ENCODE measurements around the gene NKX2-2.

NKX2-2 gene

GRCh38 chr20:21513881-21514540, at the start of gene NKX2-2:
TSS of gene NKX2-2 (minus strand) at chr20:21514064. CDS start at chr20:21513669, 395 bp downstream.
- peaks cover 100% of the 10 kb centered on the region for H3K27me3 Mint-ChIP-seq
- H3K27ac Mint-ChIP-seq: no peak within 1 kb of the TSS
- H3K9me3 Mint-ChIP-seq: no peaks in the 10 kb centered on the region
- peak within 1 kb of the TSS; percentile 76 to 81 for H3K4me3 Mint-ChIP-seq
- DNase-seq: no peak
- ATAC-seq: no peak
- H3K4me1 Mint-ChIP-seq: peaks cover 97% of the 10 kb centered on the region

GRCh38 chr20:21562656-21563055, 48.8 kb upstream of the NKX2-2 start:
- H3K27me3 Mint-ChIP-seq: peaks cover 28% of the 10 kb centered on the region
- peaks cover 4% of the 10 kb centered on the region for H3K4me1 Mint-ChIP-seq
- H3K4me3 Mint-ChIP-seq: no peak overlapping the region
- H3K9me3 Mint-ChIP-seq: no peaks in the 10 kb centered on the region
- DNase-seq (no peak), ATAC-seq (no peak)
- H3K27ac Mint-ChIP-seq: no peak overlapping the region

GRCh38 chr20:21559305-21559704, 45.4 kb upstream of the NKX2-2 start:
- Mint-ChIP-seq H3K4me3 (no peak overlapping the region), H3K27me3 (peaks cover 28% of the 10 kb centered on the region), H3K27ac (no peak overlapping the region), H3K4me1 (peaks cover 19% of the 10 kb centered on the region), H3K9me3 (no peaks in the 10 kb centered on the region)
- DNase-seq (peak in 1 of 2 donors; percentile 40), ATAC-seq (peak; percentile 88)

- Mint-ChIP-seq H3K9me3 (no peaks in the 10 kb centered on the region), H3K27ac (no peak overlapping the region), H3K4me1 (peaks cover 22% of the 10 kb centered on the region), H3K4me3 (no peak overlapping the region), H3K27me3 (peaks cover 15% of the 10 kb centered on the region)
- DNase-seq: no peak
- peak; percentile 70 for ATAC-seq
Measured at GRCh38 chr20:21557241-21558020, 43.6 kb upstream of the NKX2-2 start.

- Mint-ChIP-seq H3K4me1 (peaks cover 22% of the 10 kb centered on the region), H3K27me3 (peaks cover 8% of the 10 kb centered on the region), H3K27ac (peak overlapping the region in 1 of 2 donors; percentile 43), H3K4me3 (no peak overlapping the region), H3K9me3 (no peaks in the 10 kb centered on the region)
- no peak for DNase-seq
- no peak for ATAC-seq
Measured at GRCh38 chr20:21556398-21556797, 42.5 kb upstream of the NKX2-2 start.

- Mint-ChIP-seq H3K9me3 (no peaks in the 10 kb centered on the region), H3K27ac (peak overlapping the region; percentile 59 to 88), H3K4me1 (peaks cover 25% of the 10 kb centered on the region), H3K4me3 (no peak overlapping the region), H3K27me3 (peaks cover 6% of the 10 kb centered on the region)
- ATAC-seq (no peak), DNase-seq (no peak)
Measured at GRCh38 chr20:21555470-21556120, 41.7 kb upstream of the NKX2-2 start.

GRCh38 chr20:21554985-21555384, 41.1 kb upstream of the NKX2-2 start:
- DNase-seq: no peak
- no peak for ATAC-seq
- Mint-ChIP-seq H3K9me3 (no peaks in the 10 kb centered on the region), H3K27ac (no peak overlapping the region), H3K4me3 (no peak overlapping the region), H3K4me1 (peaks cover 31% of the 10 kb centered on the region), H3K27me3 (peaks cover 6% of the 10 kb centered on the region)

- ATAC-seq (no peak), DNase-seq (no peak)
- no peaks in the 10 kb centered on the region for H3K9me3 Mint-ChIP-seq
- H3K27me3 Mint-ChIP-seq: peaks cover 6% of the 10 kb centered on the region
- peaks cover 35% of the 10 kb centered on the region for H3K4me1 Mint-ChIP-seq
- no peak overlapping the region for H3K27ac Mint-ChIP-seq
- no peak overlapping the region for H3K4me3 Mint-ChIP-seq
Measured at GRCh38 chr20:21554376-21554890, 40.6 kb upstream of the NKX2-2 start.

- DNase-seq (no peak), ATAC-seq (no peak)
- Mint-ChIP-seq H3K9me3 (peaks cover 0 to 5% of the 10 kb centered on the region in 2 donors), H3K4me3 (no peak overlapping the region), H3K27me3 (peaks cover 6% of the 10 kb centered on the region), H3K4me1 (peaks cover 59% of the 10 kb centered on the region), H3K27ac (no peak overlapping the region)
Measured at GRCh38 chr20:21550587-21550986, 36.7 kb upstream of the NKX2-2 start.

- Mint-ChIP-seq H3K27ac (peak overlapping the region; percentile 87 to 96), H3K27me3 (no peaks in the 10 kb centered on the region), H3K9me3 (peaks cover 5 to 7% of the 10 kb centered on the region in 2 donors), H3K4me3 (peak overlapping the region; percentile 41 to 56), H3K4me1 (peaks cover 44% of the 10 kb centered on the region)
- ATAC-seq (peak; percentile 93), DNase-seq (peak; percentile 48 to 65)
Measured at GRCh38 chr20:21548390-21549035, 34.6 kb upstream of the NKX2-2 start.

GRCh38 chr20:21546355-21546754, 32.5 kb upstream of the NKX2-2 start:
- Mint-ChIP-seq H3K9me3 (peaks cover 5 to 7% of the 10 kb centered on the region in 2 donors), H3K27ac (peak overlapping the region in 1 of 2 donors; percentile 6), H3K4me1 (peaks cover 43% of the 10 kb centered on the region), H3K27me3 (no peaks in the 10 kb centered on the region), H3K4me3 (no peak overlapping the region)
- no peak for DNase-seq
- ATAC-seq: no peak

- peaks cover 1% of the 10 kb centered on the region for H3K27me3 Mint-ChIP-seq
- DNase-seq (no peak), ATAC-seq (no peak)
- H3K4me1 Mint-ChIP-seq: no peaks in the 10 kb centered on the region
- peaks cover 0 to 6% of the 10 kb centered on the region in 2 donors for H3K9me3 Mint-ChIP-seq
- H3K4me3 Mint-ChIP-seq: no peak overlapping the region
- no peak overlapping the region for H3K27ac Mint-ChIP-seq
Measured at GRCh38 chr20:21539512-21539911, 25.6 kb upstream of the NKX2-2 start.

- peaks cover 20% of the 10 kb centered on the region for H3K27me3 Mint-ChIP-seq
- H3K27ac Mint-ChIP-seq: no peak overlapping the region
- H3K9me3 Mint-ChIP-seq: no peaks in the 10 kb centered on the region
- no peak for ATAC-seq
- DNase-seq: no peak
- H3K4me1 Mint-ChIP-seq: no peaks in the 10 kb centered on the region
- H3K4me3 Mint-ChIP-seq: no peak overlapping the region
Measured at GRCh38 chr20:21534886-21535285, 21.0 kb upstream of the NKX2-2 start.

GRCh38 chr20:21534453-21534852, 20.6 kb upstream of the NKX2-2 start:
- H3K27ac Mint-ChIP-seq: no peak overlapping the region
- ATAC-seq (no peak), DNase-seq (no peak)
- no peak overlapping the region for H3K4me3 Mint-ChIP-seq
- peaks cover 22% of the 10 kb centered on the region for H3K27me3 Mint-ChIP-seq
- no peaks in the 10 kb centered on the region for H3K4me1 Mint-ChIP-seq
- H3K9me3 Mint-ChIP-seq: no peaks in the 10 kb centered on the region

GRCh38 chr20:21529863-21530262, 16.0 kb upstream of the NKX2-2 start:
- H3K9me3 Mint-ChIP-seq: no peaks in the 10 kb centered on the region
- DNase-seq (no peak), ATAC-seq (peak; percentile 39)
- peaks cover 59% of the 10 kb centered on the region for H3K27me3 Mint-ChIP-seq
- H3K4me1 Mint-ChIP-seq: no peaks in the 10 kb centered on the region
- H3K4me3 Mint-ChIP-seq: no peak overlapping the region
- no peak overlapping the region for H3K27ac Mint-ChIP-seq

All from stimulated activated naive CD8-positive, alpha-beta T cell treated with anti-CD3 and anti-CD28 coated beads, Interleukin-15, amount 100 ng/mL, for 72 hours (primary cell).